Hepatocyte (in vitro differentiated cells): Measurements from ENCODE around the gene AOC3. TPM values are rescaled to one million over a fixed set of nuclear protein-coding genes. Genes with fewer than 3 reads are reported as not detected.
A peak's percentile ranks its signal among the peaks of the same experiment; 100 is the strongest.

Experiments used
- DNase-seq: peaks from one replicate; pipeline ENCODE4 v3.0.0-alpha.2; 2016; ENCODE audit warnings: low spot score
- H2AFZ ChIP-seq: fragments of 200-600 bp; sonication (generic); 2 replicates; pipeline ENCODE4 v1.6.0; 2016; ENCODE audit warnings: antibody characterized with exemption, mild to moderate bottlenecking
- H3K27ac ChIP-seq: fragments of 200-600 bp; sonication (generic); 2 replicates; pipeline ENCODE4 v1.5.1; 2016; ENCODE audit warnings: mild to moderate bottlenecking
- H3K27me3 ChIP-seq: fragments of 200-600 bp; sonication (generic); 2 replicates; pipeline ENCODE4 v1.6.1; 2016
- H3K36me3 ChIP-seq: fragments of 200-600 bp; sonication (generic); replicated peaks from 2 replicates; pipeline ENCODE4 v1.5.1; 2016; ENCODE audit warnings: low read depth; ENCODE audit not compliant: insufficient read depth
- H3K4me1 ChIP-seq: fragments of 200-600 bp; sonication (generic); 2 replicates; pipeline ENCODE4 v1.5.1; 2016; ENCODE audit warnings: mild to moderate bottlenecking, moderate library complexity; ENCODE audit not compliant: insufficient read depth
- H3K4me2 ChIP-seq: fragments of 200-600 bp; sonication (generic); 2 replicates; pipeline ENCODE4 v1.6.0; 2016
- H3K4me3 ChIP-seq: fragments of 200-600 bp; sonication (generic); 2 replicates; pipeline ENCODE4 v1.5.1; 2016; ENCODE audit warnings: mild to moderate bottlenecking
- H3K79me2 ChIP-seq: fragments of 200-600 bp; sonication (generic); 2 replicates; pipeline ENCODE4 v1.6.0; 2017; ENCODE audit warnings: mild to moderate bottlenecking
- H3K9me2 ChIP-seq: fragments of 200-600 bp; sonication (generic); replicated peaks from 2 replicates; pipeline ENCODE4 v1.6.0; 2017; ENCODE audit warnings: mild to moderate bottlenecking; ENCODE audit not compliant: insufficient read depth
- H3K9me3 ChIP-seq: fragments of 200-600 bp; sonication (generic); 2 replicates; pipeline ENCODE4 v1.5.1; 2016; ENCODE audit warnings: low read depth, mild to moderate bottlenecking
- H4K20me1 ChIP-seq: fragments of 200-600 bp; sonication (generic); 2 replicates; pipeline ENCODE4 v1.6.0; 2016; ENCODE audit warnings: mild to moderate bottlenecking; ENCODE audit not compliant: insufficient read depth, poor library complexity, severe bottlenecking
- CTCF ChIP-seq: fragments of 200-600 bp; sonication (generic); IDR thresholded peaks from 2 replicates; pipeline ENCODE4 v1.5.1; 2016; ENCODE audit warnings: antibody characterized with exemption, mild to moderate bottlenecking; ENCODE audit not compliant: poor library complexity
- EZH2 ChIP-seq: fragments of 200-600 bp; sonication (generic); IDR thresholded peaks from 2 replicates; pipeline ENCODE4 v1.6.1; 2016; ENCODE audit warnings: antibody characterized with exemption, mild to moderate bottlenecking, borderline replicate concordance
- EZH2phosphoT487 ChIP-seq: fragments of 200-600 bp; sonication (generic); IDR thresholded peaks from one replicate; pipeline ENCODE4 v1.6.1; 2018; ENCODE audit warnings: antibody characterized with exemption, mild to moderate bottlenecking, low read depth, moderate library complexity; ENCODE audit not compliant: unreplicated experiment, severe bottlenecking
- WGBS: methylation state at CpG from one replicate; pipeline ENCODE4 v1.1.6; 2016; ENCODE audit warnings: low lambda C conversion rate; ENCODE audit errors: missing lambda C conversion rate; 5-methylcytosine and 5-hydroxymethylcytosine counted together
- polyA plus RNA-seq: library from polyadenylated mRNA; unstranded; fragments of >200 nt; fragmentation: Nextera tagmentation; extraction: Ambion mirVana; gene quantifications from 2 replicates; pipeline ENCODE4 v1.2.1, GENCODE V29; 2016
- total RNA-seq: library from RNA; depleted of rRNA; stranded (reverse); fragments of >200 nt; gene quantifications from 2 replicates; pipeline ENCODE4 v1.2.3, GENCODE V29; 2014

Gene AOC3
- total and polyA plus RNA-seq, 2 experiments from 2014 or later = 1.9 to 2.5 TPM

- DNase-seq = peak; percentile 61
- Histone ChIP-seq H3K9me2 (no peaks in the 10 kb centered on the region), H3K79me2 (no peaks in the 10 kb centered on the region), H3K4me2 (no peak overlapping the region), H3K27me3 (peaks cover 9% of the 10 kb centered on the region), H3K27ac (no peak overlapping the region), H2AFZ (no peak overlapping the region), H3K4me1 (no peaks in the 10 kb centered on the region), H3K36me3 (no peaks in the 10 kb centered on the region), H3K4me3 (no peak overlapping the region), H4K20me1 (no peaks in the 10 kb centered on the region), H3K9me3 (no peaks in the 10 kb centered on the region)
- TF ChIP-seq EZH2phosphoT487 = no peak
- no peak for TF ChIP-seq CTCF
- TF ChIP-seq EZH2 = no peak
- WGBS = 25% methylated on average over 13 of the region's 13 CpGs
These were observed 27.3 kb downstream of the AOC3 start for GRCh38 chr17:42878123-42878880.

GRCh38 chr17:42878924-42879595 is 28.1 kb downstream of the AOC3 start:
- no peak overlapping the region for H3K4me3 ChIP-seq
- TF ChIP-seq CTCF (no peak), EZH2 (no peak), EZH2phosphoT487 (no peak)
- peaks cover 9% of the 10 kb centered on the region for H3K27me3 ChIP-seq
- no peaks in the 10 kb centered on the region for H3K4me1 ChIP-seq
- H3K9me2 ChIP-seq = no peaks in the 10 kb centered on the region
- no peaks in the 10 kb centered on the region for H3K9me3 ChIP-seq
- WGBS = 90% methylated on average over 8 of the region's 8 CpGs
- H3K27ac ChIP-seq = no peak overlapping the region
- DNase-seq = no peak
- H3K79me2 ChIP-seq = no peaks in the 10 kb centered on the region
- H3K36me3 ChIP-seq = no peaks in the 10 kb centered on the region
- H4K20me1 ChIP-seq = no peaks in the 10 kb centered on the region
- no peak overlapping the region for H3K4me2 ChIP-seq
- H2AFZ ChIP-seq = no peak overlapping the region

- H3K9me3 ChIP-seq = no peaks in the 10 kb centered on the region
- no peaks in the 10 kb centered on the region for H3K9me2 ChIP-seq
- H3K27me3 ChIP-seq = peaks cover 9% of the 10 kb centered on the region
- H3K27ac ChIP-seq = no peak overlapping the region
- WGBS = 70% methylated on average over 6 of the region's 6 CpGs
- no peaks in the 10 kb centered on the region for H3K79me2 ChIP-seq
- H3K4me1 ChIP-seq = no peaks in the 10 kb centered on the region
- no peaks in the 10 kb centered on the region for H4K20me1 ChIP-seq
- H3K36me3 ChIP-seq = no peaks in the 10 kb centered on the region
- no peak for TF ChIP-seq CTCF
- no peak for TF ChIP-seq EZH2
- TF ChIP-seq EZH2phosphoT487 = no peak
- H3K4me2 ChIP-seq = no peak overlapping the region
- DNase-seq = no peak
- no peak overlapping the region for H3K4me3 ChIP-seq
- no peak overlapping the region for H2AFZ ChIP-seq
These were observed 28.6 kb downstream of the AOC3 start for GRCh38 chr17:42879596-42879985.
